Measurements from ENCODE around the gene UNC50.
"Not testable (repeated sequence)": the region's sequence is repeated elsewhere in the genome, so short reads cannot be mapped to it uniquely, and the experiment has no call there.

The UNC50 gene

GRCh38 chr2:98576666-98577312 lies 31.6 kb upstream of the UNC50 start:
- DNase-seq: no peak

GRCh38 chr2:98577313-98577712 lies 31.1 kb upstream of the UNC50 start:
- no peak for DNase-seq

GRCh38 chr2:98578231-98578630 lies 30.2 kb upstream of the UNC50 start:
- DNase-seq: no peak

GRCh38 chr2:98579926-98580325 lies 28.5 kb upstream of the UNC50 start:
- no peak for DNase-seq

- no peak for DNase-seq
Observed at GRCh38 chr2:98580656-98581284, 27.6 kb upstream of the UNC50 start.

GRCh38 chr2:98582523-98582922 lies 25.9 kb upstream of the UNC50 start:
- no peak for DNase-seq

- no peak for DNase-seq
Observed at GRCh38 chr2:98583276-98583675, 25.1 kb upstream of the UNC50 start.

- no peak for DNase-seq
Observed at GRCh38 chr2:98583816-98584618, 24.4 kb upstream of the UNC50 start.

- DNase-seq: no peak
Observed at GRCh38 chr2:98585386-98585785, 23.0 kb upstream of the UNC50 start.

- no peak for DNase-seq
Observed at GRCh38 chr2:98586551-98587140, 21.7 kb upstream of the UNC50 start.

- no peak for DNase-seq
Observed at GRCh38 chr2:98588880-98589431, 19.4 kb upstream of the UNC50 start.

GRCh38 chr2:98589489-98589888 lies 18.9 kb upstream of the UNC50 start:
- DNase-seq: no peak

- no peak for DNase-seq
Observed at GRCh38 chr2:98592565-98592964, 15.8 kb upstream of the UNC50 start.

GRCh38 chr2:98594665-98595064 lies 13.7 kb upstream of the UNC50 start:
- not testable (repeated sequence) for DNase-seq

- DNase-seq: no peak
Observed at GRCh38 chr2:98598781-98599428, 9.5 kb upstream of the UNC50 start.

GRCh38 chr2:98601532-98602132 lies 6.8 kb upstream of the UNC50 start:
- no peak for DNase-seq

GRCh38 chr2:98604547-98604946 lies 3.8 kb upstream of the UNC50 start:
- no peak for DNase-seq

- DNase-seq: no peak
Observed at GRCh38 chr2:98605076-98605475, 3.3 kb upstream of the UNC50 start.

GRCh38 chr2:98606431-98606830 lies 2.0 kb upstream of the UNC50 start:
- no peak for DNase-seq

- no peak for DNase-seq
Observed at GRCh38 chr2:98607104-98607503, 1.3 kb upstream of the UNC50 start.

GRCh38 chr2:98607741-98608115 lies 661 bp upstream of the UNC50 start:
- no peak for DNase-seq

Data from amygdala (tissue), 56 donors.